NCI-H2196 treated with DMSO at 0.1 percent for 48 hours (cell line): ENCODE results near the gene MTG1.

Source experiments
- DNase-seq: peaks from one replicate; lab custom pipeline; 2025; ENCODE audit not compliant: unreplicated experiment; lab: John Stamatoyannopoulos, UW

MTG1 gene

GRCh38 chr10:133394064-133394663 lies at the start of gene MTG1:
TSS of gene MTG1 (plus strand) at chr10:133394157. CDS start at chr10:133394221, 64 bp downstream.
- DNase-seq = peak; percentile 67

GRCh38 chr10:133344236-133344635 lies 49.7 kb upstream of the MTG1 start:
- no peak for DNase-seq

- no peak for DNase-seq
These were observed 47.5 kb upstream of the MTG1 start for GRCh38 chr10:133346413-133346812.

GRCh38 chr10:133347710-133348517 lies 46.0 kb upstream of the MTG1 start:
- DNase-seq = no peak

GRCh38 chr10:133349160-133349568 lies 44.8 kb upstream of the MTG1 start:
- no peak for DNase-seq

GRCh38 chr10:133349577-133350011 lies 44.4 kb upstream of the MTG1 start:
- no peak for DNase-seq

- no peak for DNase-seq
These were observed 43.5 kb upstream of the MTG1 start for GRCh38 chr10:133350283-133350949.

GRCh38 chr10:133350950-133351329 lies 43.0 kb upstream of the MTG1 start:
- no peak for DNase-seq

GRCh38 chr10:133351408-133352318 lies 42.3 kb upstream of the MTG1 start:
- DNase-seq = no peak

- DNase-seq = no peak
These were observed 40.6 kb upstream of the MTG1 start for GRCh38 chr10:133353202-133353959.

GRCh38 chr10:133353988-133354605 lies 39.9 kb upstream of the MTG1 start:
- no peak for DNase-seq

GRCh38 chr10:133354672-133355240 lies 39.2 kb upstream of the MTG1 start:
- DNase-seq = no peak

GRCh38 chr10:133355266-133355665 lies 38.7 kb upstream of the MTG1 start:
- no peak for DNase-seq

- no peak for DNase-seq
These were observed 38.0 kb upstream of the MTG1 start for GRCh38 chr10:133355991-133356390.

GRCh38 chr10:133356549-133357284 lies 37.2 kb upstream of the MTG1 start:
- no peak for DNase-seq

GRCh38 chr10:133357285-133358161 lies 36.4 kb upstream of the MTG1 start, which contains the start of gene FUOM:
TSS of gene FUOM (minus strand) at chr10:133358019. CDS start at chr10:133358007, 12 bp downstream.
- DNase-seq = no peak

GRCh38 chr10:133358162-133358924 lies 35.6 kb upstream of the MTG1 start:
- DNase-seq = no peak
